HCT116 (cell line): ENCODE data around the gene PAPPA2.

Experiments used
- CTCF ChIP-seq, 3 experiments: fragments of 200-600 bp in 1 of 3; sonication (generic) in 1 of 3; IDR thresholded peaks in 2 of 3; conservative IDR thresholded peaks in 1 of 3; 2 replicates each; pipeline ENCODE4 v1.5.1; 2012 to 2017; ENCODE audit warnings: low read depth in 2 of 3, low read length in 2 of 3, antibody characterized with exemption in 1 of 3, borderline replicate concordance in 1 of 3, control low read depth in 1 of 3, mild to moderate bottlenecking in 1 of 3, mixed read lengths in 1 of 3, mixed run types in 1 of 3, moderate library complexity in 1 of 3; ENCODE audit not compliant: insufficient read depth in 1 of 3
- POLR2A ChIP-seq: IDR thresholded peaks from 2 replicates; pipeline ENCODE4 v1.7.0; 2011; ENCODE audit warnings: borderline replicate concordance; ENCODE audit not compliant: insufficient read depth, insufficient read length; ENCODE audit errors: extremely low read depth
- POLR2AphosphoS5 ChIP-seq: IDR thresholded peaks from 2 replicates; pipeline ENCODE4 v1.6.1; 2011; ENCODE audit warnings: mild to moderate bottlenecking, low read depth, low read length, moderate library complexity
- SIN3A ChIP-seq: IDR thresholded peaks from 2 replicates; pipeline ENCODE4 v1.6.1; 2012; ENCODE audit warnings: low read depth
- SRF ChIP-seq: IDR thresholded peaks from 2 replicates; pipeline ENCODE4 v1.6.1; 2012; ENCODE audit warnings: low read depth

- TF ChIP-seq CTCF (IDR thresholded peaks at IDR 0.05 in 2 of 3, conservative IDR thresholded peaks at IDR 0.05 in 1 of 3; ENCODE audit: borderline replicate concordance in 1 of 3, insufficient read depth in 1 of 3, low read depth in 2 of 3, low read length in 2 of 3) = 0 out of 6 replicates have a peak, but pooled peaks of 1 of the 3 experiments have one; percentile 10
- TF ChIP-seq POLR2A = no peak
- no peak for TF ChIP-seq SRF
- no peak for TF ChIP-seq POLR2AphosphoS5
- no peak for TF ChIP-seq SIN3A
These were observed 207.9 kb downstream of the PAPPA2 start for GRCh38 chr1:176670853-176671252.
